SK-N-SH (cell line): Measurements from ENCODE around the gene ADAMTSL1. TPM values are rescaled to one million over a fixed set of nuclear protein-coding genes. Genes with fewer than 3 reads are reported as not detected.

Source experiments
- CTCF ChIA-PET: fragments of 300-600, 350-600 bp; formaldehyde crosslinking; extraction: SDS; loops from one replicate; lab custom pipeline; 2021; lab: Yijun Ruan, JAX
- POLR2A ChIA-PET: fragments of 350-600 bp; sonication (Branson Sonifier 250); formaldehyde crosslinking; extraction: SDS; loops from one replicate; lab custom pipeline; 2020; ENCODE audit warnings: antibody characterized with exemption, inconsistent platforms; lab: Yijun Ruan, JAX
- DNase-seq: peaks from one replicate; pipeline ENCODE4 v3.0.0; 2012
- H2AFZ ChIP-seq: fragments of 200-600 bp; sonication (generic); 2 replicates; pipeline ENCODE4 v1.8.1; 2016; ENCODE audit warnings: antibody characterized with exemption, mild to moderate bottlenecking, low read depth
- H3F3A ChIP-seq: fragments of 200-600 bp; sonication (generic); replicated peaks from 2 replicates; pipeline ENCODE3; 2016; ENCODE audit warnings: antibody characterized with exemption, mild to moderate bottlenecking; ENCODE audit not compliant: insufficient read depth
- H3K27ac ChIP-seq, 2 experiments: fragments of 200-500 bp in 1 of 2; fragments of 200-600 bp in 1 of 2; sonication (Bioruptor generic) in 1 of 2; sonication (generic), shearing (Covaris generic) in 1 of 2; 2 replicates each; pipeline versions ENCODE4 v1.5.1 to v1.6.1; 2014 to 2016; ENCODE audit warnings: low read depth in 2 of 2, inconsistent platforms in 1 of 2, low read length in 1 of 2, mild to moderate bottlenecking in 1 of 2, mixed read lengths in 1 of 2
- H3K27me3 ChIP-seq: fragments of 200-600 bp; sonication (generic), shearing (Covaris generic); 2 replicates; pipeline ENCODE4 v1.6.1; 2016; ENCODE audit warnings: mixed run types; ENCODE audit not compliant: insufficient read depth
- H3K36me3 ChIP-seq, 2 experiments: fragments of 200-500 bp in 1 of 2; fragments of 200-600 bp in 1 of 2; sonication (Bioruptor generic) in 1 of 2; sonication (generic) in 1 of 2; replicated peaks in 1 of 2; 2 replicates each; pipeline versions ENCODE3 to v1.5.1; 2014 to 2016; ENCODE audit warnings: low read length in 1 of 2, mild to moderate bottlenecking in 1 of 2; ENCODE audit not compliant: insufficient read depth in 2 of 2, control insufficient read depth in 1 of 2
- H3K4me1 ChIP-seq, 2 experiments: fragments of 200-500 bp in 1 of 2; fragments of 200-600 bp in 1 of 2; sonication (Bioruptor generic) in 1 of 2; sonication (generic), shearing (Covaris generic) in 1 of 2; 2 replicates each; pipeline versions ENCODE4 v1.5.1 to v1.6.1; 2014 to 2016; ENCODE audit warnings: low read depth in 1 of 2, low read length in 1 of 2, mixed run types in 1 of 2; ENCODE audit not compliant: insufficient read depth in 2 of 2, control insufficient read depth in 1 of 2
- H3K4me2 ChIP-seq: fragments of 200-600 bp; sonication (generic), shearing (Covaris generic); 2 replicates; pipeline ENCODE4 v1.6.1; 2017; ENCODE audit warnings: mixed run types
- H3K4me3 ChIP-seq, 2 experiments: fragments of 200-500 bp in 1 of 2; fragments of 200-600 bp in 1 of 2; sonication (Bioruptor generic) in 1 of 2; sonication (generic), shearing (Covaris generic) in 1 of 2; 2 replicates each; pipeline versions ENCODE4 v1.5.1 to v1.8.1; 2014 to 2016; ENCODE audit warnings: low read depth in 2 of 2, inconsistent platforms in 1 of 2, low read length in 1 of 2, mild to moderate bottlenecking in 1 of 2, mixed read lengths in 1 of 2, moderate library complexity in 1 of 2
- H3K79me2 ChIP-seq: fragments of 200-600 bp; sonication (generic); 2 replicates; pipeline ENCODE4 v1.8.1; 2017; ENCODE audit warnings: mild to moderate bottlenecking; ENCODE audit not compliant: insufficient read depth
- H3K9ac ChIP-seq: fragments of 200-600 bp; sonication (generic); 2 replicates; pipeline ENCODE4 v1.6.1; 2017; ENCODE audit warnings: mixed run types
- H3K9me2 ChIP-seq: fragments of 200-600 bp; sonication (generic); 2 replicates; pipeline ENCODE4 v1.6.1; 2017; ENCODE audit warnings: mixed run types
- H3K9me3 ChIP-seq: fragments of 200-600 bp; sonication (generic); 2 replicates; pipeline ENCODE4 v1.6.1; 2017; ENCODE audit warnings: mixed run types, mild to moderate bottlenecking, moderate library complexity
- H4K20me1 ChIP-seq: fragments of 200-600 bp; sonication (generic); 2 replicates; pipeline ENCODE4 v1.6.1; 2017; ENCODE audit warnings: mild to moderate bottlenecking, mixed run types; ENCODE audit not compliant: insufficient read depth
- EZH2phosphoT487 ChIP-seq: fragments of 200-600 bp; sonication (generic); IDR thresholded peaks from 2 replicates; pipeline ENCODE4 v1.6.1; 2017; ENCODE audit warnings: low read depth, mixed run types, mild to moderate bottlenecking, antibody characterized with exemption, moderate library complexity, borderline replicate concordance
- FOSL2 ChIP-seq: IDR thresholded peaks from 2 replicates; pipeline ENCODE4 v1.4.0; 2012; ENCODE audit warnings: low read depth, mild to moderate bottlenecking, moderate library complexity, borderline replicate concordance
- FOXJ3 ChIP-seq: sonication (generic); formaldehyde crosslinking; IDR thresholded peaks from 2 replicates; pipeline ENCODE4 v1.5.1; 2020; ENCODE audit warnings: mild to moderate bottlenecking, missing genetic modification reagents
- FOXM1 ChIP-seq: IDR thresholded peaks from 2 replicates; pipeline ENCODE4 v1.4.0; 2012; ENCODE audit warnings: low read depth, mild to moderate bottlenecking
- GABPA ChIP-seq: IDR thresholded peaks from 2 replicates; pipeline ENCODE4 v1.4.0; 2012; ENCODE audit warnings: low read depth, mild to moderate bottlenecking
- MXI1 ChIP-seq: IDR thresholded peaks from 2 replicates; pipeline ENCODE4 v1.6.1; 2012; ENCODE audit warnings: mild to moderate bottlenecking, low read depth, low read length, improper control_type of control experiment
- RAD21 ChIP-seq: IDR thresholded peaks from 2 replicates; pipeline ENCODE4 v1.6.1; 2012; ENCODE audit warnings: mild to moderate bottlenecking, low read length
- RFX5 ChIP-seq: IDR thresholded peaks from 2 replicates; pipeline ENCODE4 v1.6.1; 2012; ENCODE audit warnings: mild to moderate bottlenecking, improper control_type of control experiment, low read length
- RXRA ChIP-seq: IDR thresholded peaks from 2 replicates; pipeline ENCODE4 v1.4.0; 2012; ENCODE audit warnings: low read depth, mild to moderate bottlenecking, borderline replicate concordance
- TCF12 ChIP-seq: IDR thresholded peaks from 2 replicates; pipeline ENCODE4 v1.4.0; 2012
- TEAD4 ChIP-seq: IDR thresholded peaks from 2 replicates; pipeline ENCODE4 v1.4.0; 2012; ENCODE audit warnings: mild to moderate bottlenecking, borderline replicate concordance; ENCODE audit not compliant: insufficient read depth
- WGBS: methylation state at CpG from one replicate; pipeline ENCODE4 v1.1.6; 2017; ENCODE audit warnings: low lambda C conversion rate; 5-methylcytosine and 5-hydroxymethylcytosine counted together
- polyA plus RNA-seq, 3 experiments: library from polyadenylated mRNA; depleted of rRNA; stranded (reverse); fragments of >200 nt; gene quantifications; 2 replicates each; pipeline ENCODE4 v1.2.3, GENCODE V29; 2012
- TF ChIP-seq, protein P1 (sequence below): fragments of 150-350 bp; IDR thresholded peaks from 2 replicates; pipeline ENCODE4 v1.6.1; 2016; ENCODE audit warnings: mild to moderate bottlenecking, low read depth, low read length
- TF ChIP-seq, protein P2 (sequence below): fragments of 150-350 bp; IDR thresholded peaks from 2 replicates; pipeline ENCODE4 v1.6.1; 2017; ENCODE audit warnings: antibody characterized with exemption, low read length, low read depth, borderline replicate concordance
- TF ChIP-seq, protein P3 (sequence below): IDR thresholded peaks from 2 replicates; pipeline ENCODE4; 2012
- TF ChIP-seq, protein P4 (sequence below): IDR thresholded peaks from 2 replicates; pipeline ENCODE4 v1.6.1; 2012; ENCODE audit warnings: mild to moderate bottlenecking, low read depth, low read length, moderate library complexity

ADAMTSL1 gene
- polyA plus RNA-seq, 1 of the 3 experiments (the other 2 are of a cell fraction) = 114 TPM

DNA sequence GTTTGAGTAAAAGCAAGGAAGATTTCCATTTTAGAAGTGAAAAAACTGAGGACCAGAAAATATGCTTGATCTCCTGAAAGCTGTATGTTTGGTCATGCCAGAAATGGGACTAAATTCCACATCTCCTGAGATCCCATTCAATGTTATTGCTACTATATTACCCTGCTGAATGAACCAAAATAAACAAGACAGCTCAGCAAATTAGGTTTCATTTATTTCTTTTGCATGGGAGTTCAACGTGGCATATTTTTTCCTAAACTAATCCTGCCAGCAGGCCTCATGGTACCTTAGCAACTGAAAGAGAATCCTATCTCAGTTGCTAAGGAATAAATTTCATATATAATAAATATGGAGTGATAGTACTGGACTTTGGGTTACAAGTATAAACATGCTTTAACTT, 101.7 kb downstream of the ADAMTSL1 start:
- TF ChIP-seq GABPA (no peak), TEAD4 (no peak), FOXM1 (no peak), EZH2phosphoT487 (no peak), RFX5 (no peak), FOXJ3 (no peak), FOSL2 (no peak), TCF12 (no peak), MXI1 (no peak), RAD21 (no peak), RXRA (no peak)
- TF ChIP-seq, protein P1, sequence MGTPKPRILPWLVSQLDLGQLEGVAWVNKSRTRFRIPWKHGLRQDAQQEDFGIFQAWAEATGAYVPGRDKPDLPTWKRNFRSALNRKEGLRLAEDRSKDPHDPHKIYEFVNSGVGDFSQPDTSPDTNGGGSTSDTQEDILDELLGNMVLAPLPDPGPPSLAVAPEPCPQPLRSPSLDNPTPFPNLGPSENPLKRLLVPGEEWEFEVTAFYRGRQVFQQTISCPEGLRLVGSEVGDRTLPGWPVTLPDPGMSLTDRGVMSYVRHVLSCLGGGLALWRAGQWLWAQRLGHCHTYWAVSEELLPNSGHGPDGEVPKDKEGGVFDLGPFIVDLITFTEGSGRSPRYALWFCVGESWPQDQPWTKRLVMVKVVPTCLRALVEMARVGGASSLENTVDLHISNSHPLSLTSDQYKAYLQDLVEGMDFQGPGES = no peak
- TF ChIP-seq, protein P2, sequence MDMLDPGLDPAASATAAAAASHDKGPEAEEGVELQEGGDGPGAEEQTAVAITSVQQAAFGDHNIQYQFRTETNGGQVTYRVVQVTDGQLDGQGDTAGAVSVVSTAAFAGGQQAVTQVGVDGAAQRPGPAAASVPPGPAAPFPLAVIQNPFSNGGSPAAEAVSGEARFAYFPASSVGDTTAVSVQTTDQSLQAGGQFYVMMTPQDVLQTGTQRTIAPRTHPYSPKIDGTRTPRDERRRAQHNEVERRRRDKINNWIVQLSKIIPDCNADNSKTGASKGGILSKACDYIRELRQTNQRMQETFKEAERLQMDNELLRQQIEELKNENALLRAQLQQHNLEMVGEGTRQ = no peak
- TF ChIP-seq, protein P3, sequence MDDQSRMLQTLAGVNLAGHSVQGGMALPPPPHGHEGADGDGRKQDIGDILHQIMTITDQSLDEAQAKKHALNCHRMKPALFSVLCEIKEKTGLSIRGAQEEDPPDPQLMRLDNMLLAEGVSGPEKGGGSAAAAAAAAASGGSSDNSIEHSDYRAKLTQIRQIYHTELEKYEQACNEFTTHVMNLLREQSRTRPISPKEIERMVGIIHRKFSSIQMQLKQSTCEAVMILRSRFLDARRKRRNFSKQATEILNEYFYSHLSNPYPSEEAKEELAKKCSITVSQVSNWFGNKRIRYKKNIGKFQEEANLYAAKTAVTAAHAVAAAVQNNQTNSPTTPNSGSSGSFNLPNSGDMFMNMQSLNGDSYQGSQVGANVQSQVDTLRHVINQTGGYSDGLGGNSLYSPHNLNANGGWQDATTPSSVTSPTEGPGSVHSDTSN = no peak
- TF ChIP-seq, protein P4, sequence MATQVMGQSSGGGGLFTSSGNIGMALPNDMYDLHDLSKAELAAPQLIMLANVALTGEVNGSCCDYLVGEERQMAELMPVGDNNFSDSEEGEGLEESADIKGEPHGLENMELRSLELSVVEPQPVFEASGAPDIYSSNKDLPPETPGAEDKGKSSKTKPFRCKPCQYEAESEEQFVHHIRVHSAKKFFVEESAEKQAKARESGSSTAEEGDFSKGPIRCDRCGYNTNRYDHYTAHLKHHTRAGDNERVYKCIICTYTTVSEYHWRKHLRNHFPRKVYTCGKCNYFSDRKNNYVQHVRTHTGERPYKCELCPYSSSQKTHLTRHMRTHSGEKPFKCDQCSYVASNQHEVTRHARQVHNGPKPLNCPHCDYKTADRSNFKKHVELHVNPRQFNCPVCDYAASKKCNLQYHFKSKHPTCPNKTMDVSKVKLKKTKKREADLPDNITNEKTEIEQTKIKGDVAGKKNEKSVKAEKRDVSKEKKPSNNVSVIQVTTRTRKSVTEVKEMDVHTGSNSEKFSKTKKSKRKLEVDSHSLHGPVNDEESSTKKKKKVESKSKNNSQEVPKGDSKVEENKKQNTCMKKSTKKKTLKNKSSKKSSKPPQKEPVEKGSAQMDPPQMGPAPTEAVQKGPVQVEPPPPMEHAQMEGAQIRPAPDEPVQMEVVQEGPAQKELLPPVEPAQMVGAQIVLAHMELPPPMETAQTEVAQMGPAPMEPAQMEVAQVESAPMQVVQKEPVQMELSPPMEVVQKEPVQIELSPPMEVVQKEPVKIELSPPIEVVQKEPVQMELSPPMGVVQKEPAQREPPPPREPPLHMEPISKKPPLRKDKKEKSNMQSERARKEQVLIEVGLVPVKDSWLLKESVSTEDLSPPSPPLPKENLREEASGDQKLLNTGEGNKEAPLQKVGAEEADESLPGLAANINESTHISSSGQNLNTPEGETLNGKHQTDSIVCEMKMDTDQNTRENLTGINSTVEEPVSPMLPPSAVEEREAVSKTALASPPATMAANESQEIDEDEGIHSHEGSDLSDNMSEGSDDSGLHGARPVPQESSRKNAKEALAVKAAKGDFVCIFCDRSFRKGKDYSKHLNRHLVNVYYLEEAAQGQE = no peak
- Histone ChIP-seq H3K27ac (peak overlapping the region in 1 of 2 experiments; percentile 21; a peak in 1 of 4 replicates), H3K4me1 (peaks cover 0 to 3% of the 10 kb centered on the region in 2 experiments; a peak in 2 of 4 replicates), H3K79me2 (peaks cover 72% of the 10 kb centered on the region), H3K36me3 (peaks cover 0 to 61% of the 10 kb centered on the region in 2 experiments), H3K9me2 (no peaks in the 10 kb centered on the region), H3K4me2 (no peak overlapping the region), H3K9me3 (no peaks in the 10 kb centered on the region), H3F3A (peaks cover 21% of the 10 kb centered on the region), H3K27me3 (no peaks in the 10 kb centered on the region), H3K4me3 (no peak overlapping the region), H2AFZ (no peak overlapping the region), H3K9ac (no peak overlapping the region), H4K20me1 (no peaks in the 10 kb centered on the region)
- CTCF ChIA-PET = interaction anchor here (0.7 kb wide), 1 partner anchor 26 kb away, joined by 3 read pairs; no protein-coding TSS in a partner anchor
- POLR2A ChIA-PET = no interaction called here
- no peak for DNase-seq
- WGBS = 79% methylated on average over 1 of the region's 1 CpG
